HEK293 (cell line): ENCODE results near the gene RSPO1.

Experiments used
- CTCF ChIA-PET: fragments of 350-600 bp; formaldehyde crosslinking; extraction: SDS; loops from one replicate; lab custom pipeline; 2021; ENCODE audit warnings: antibody characterized with exemption; lab: Yijun Ruan, JAX
- POLR2A ChIA-PET: fragments of 300-600 bp; formaldehyde crosslinking; extraction: SDS; loops from one replicate; lab custom pipeline; 2020; ENCODE audit warnings: antibody characterized with exemption, inconsistent platforms; lab: Yijun Ruan, JAX
- H3K27ac ChIP-seq: fragments of 200-500 bp; sonication (Bioruptor generic); 2 replicates; pipeline ENCODE4 v1.5.1; 2014; ENCODE audit warnings: low read depth, low read length, control low read depth, inconsistent platforms; ENCODE audit errors: extremely low read depth
- H3K36me3 ChIP-seq, 2 experiments: fragments of 200-500 bp in 1 of 2; sonication (Bioruptor generic) in 1 of 2; 1 replicate in 1 of 2; 2 replicates in 1 of 2; pipeline ENCODE4 v1.5.1; 2014 to 2017; ENCODE audit warnings: inconsistent platforms in 2 of 2, low read length in 2 of 2; ENCODE audit not compliant: control insufficient read depth in 2 of 2, insufficient read depth in 1 of 2
- H3K4me1 ChIP-seq: fragments of 200-500 bp; sonication (Bioruptor generic); 2 replicates; pipeline ENCODE4 v1.5.1; 2014; ENCODE audit warnings: mild to moderate bottlenecking, low read length, inconsistent platforms; ENCODE audit not compliant: control insufficient read depth, insufficient read depth
- H3K4me3 ChIP-seq: 2 replicates; pipeline ENCODE4 v1.5.1; 2011; ENCODE audit warnings: low read depth, mild to moderate bottlenecking, control low read depth, low read length, moderate library complexity
- H3K9me3 ChIP-seq: fragments of 200-500 bp; sonication (Bioruptor generic); 2 replicates; pipeline ENCODE4 v1.5.1; 2014; ENCODE audit warnings: low read depth, low read length, inconsistent platforms; ENCODE audit not compliant: control insufficient read depth, insufficient read depth
- GLI2 ChIP-seq: fragments of 450-650 bp; formaldehyde crosslinking; IDR thresholded peaks from 2 replicates; pipeline ENCODE4; 2017; ENCODE audit warnings: missing biosample characterization, missing genetic modification characterization, low read depth, borderline replicate concordance
- YY2 ChIP-seq: fragments of 450-650 bp; formaldehyde crosslinking; IDR thresholded peaks from 2 replicates; pipeline ENCODE4 v1.5.1; 2016; ENCODE audit warnings: missing biosample characterization, missing genetic modification characterization
- ZBTB17 ChIP-seq: fragments of 450-650 bp; formaldehyde crosslinking; IDR thresholded peaks from 2 replicates; pipeline ENCODE4 v1.5.1; 2016; ENCODE audit warnings: missing biosample characterization, missing genetic modification characterization
- ZBTB8A ChIP-seq: fragments of 450-650 bp; formaldehyde crosslinking; IDR thresholded peaks from 2 replicates; pipeline ENCODE4 v1.5.1; 2016; ENCODE audit warnings: missing biosample characterization, missing genetic modification characterization
- ZIC2 ChIP-seq: fragments of 450-650 bp; formaldehyde crosslinking; IDR thresholded peaks from 2 replicates; pipeline ENCODE4 v1.5.1; 2016; ENCODE audit warnings: missing biosample characterization, missing genetic modification characterization
- ZNF221 ChIP-seq: fragments of 450-650 bp; formaldehyde crosslinking; IDR thresholded peaks from 2 replicates; pipeline ENCODE4 v1.5.1; 2017; ENCODE audit warnings: missing biosample characterization, missing genetic modification characterization, borderline replicate concordance
- ZNF280D ChIP-seq: fragments of 450-650 bp; formaldehyde crosslinking; IDR thresholded peaks from 2 replicates; pipeline ENCODE4 v1.5.1; 2016; ENCODE audit warnings: missing biosample characterization, missing genetic modification characterization
- ZNF544 ChIP-seq: fragments of 450-650 bp; formaldehyde crosslinking; IDR thresholded peaks from 2 replicates; pipeline ENCODE4 v1.5.0; 2017; ENCODE audit warnings: missing biosample characterization, missing genetic modification characterization
- ZNF585B ChIP-seq: fragments of 450-650 bp; formaldehyde crosslinking; IDR thresholded peaks from 2 replicates; pipeline ENCODE4 v1.5.1; 2016; ENCODE audit warnings: missing biosample characterization, missing genetic modification characterization
- ZNF624 ChIP-seq: fragments of 450-650 bp; formaldehyde crosslinking; IDR thresholded peaks from 2 replicates; pipeline ENCODE4 v1.5.1; 2017; ENCODE audit warnings: missing biosample characterization, missing genetic modification characterization
- ZNF768 ChIP-seq: fragments of 450-650 bp; formaldehyde crosslinking; IDR thresholded peaks from 2 replicates; pipeline ENCODE4 v1.5.1; 2018; ENCODE audit warnings: missing biosample characterization, mild to moderate bottlenecking, missing genetic modification characterization
- ZSCAN4 ChIP-seq: fragments of 450-650 bp; formaldehyde crosslinking; IDR thresholded peaks from 2 replicates; pipeline ENCODE4 v1.5.1; 2017; ENCODE audit warnings: missing biosample characterization, missing genetic modification characterization

Gene RSPO1

GRCh38 chr1:37670133-37670532 is 35.4 kb upstream of the RSPO1 start:
- Histone ChIP-seq H3K4me3 (no peak overlapping the region), H3K9me3 (no peaks in the 10 kb centered on the region), H3K4me1 (no peaks in the 10 kb centered on the region), H3K27ac (no peak overlapping the region), H3K36me3 (no peaks in the 10 kb centered on the region)
- ChIA-PET POLR2A (no interaction called here), CTCF (no interaction called here)
- TF ChIP-seq ZSCAN4 (tag by site-specific recombination) (no peak), ZBTB8A (tag by site-specific recombination) (no peak), GLI2 (tag by site-specific recombination) (no peak), ZBTB17 (tag by site-specific recombination) (peak; percentile 75), ZNF624 (tag by site-specific recombination) (no peak), ZNF221 (tag by site-specific recombination) (no peak)

GRCh38 chr1:37667023-37667671 is 32.5 kb upstream of the RSPO1 start:
- TF ChIP-seq ZNF280D (tag by site-specific recombination) (no peak), YY2 (tag by site-specific recombination) (no peak), ZNF585B (tag by site-specific recombination) (peak; percentile 50), ZIC2 (tag by site-specific recombination) (0 out of 2 replicates have a peak, but pooled peaks have one; percentile 24)
- no peaks in the 10 kb centered on the region for H3K9me3 ChIP-seq
- ChIA-PET CTCF (interaction anchor here (0.6 to 1.0 kb wide), 5 partner anchors 15 to 256 kb away, joined by 3 to 5 read pairs (median 3); no protein-coding TSS in a partner anchor), POLR2A (no interaction called here)
- H3K4me3 ChIP-seq: no peak overlapping the region
- H3K4me1 ChIP-seq: no peaks in the 10 kb centered on the region
- no peak overlapping the region for H3K27ac ChIP-seq
- H3K36me3 ChIP-seq: no peaks in the 10 kb centered on the region

GRCh38 chr1:37666241-37666867 is 31.7 kb upstream of the RSPO1 start:
- ChIA-PET CTCF (interaction anchor here (0.5 to 1.6 kb wide), 4 partner anchors 12 to 255 kb away, joined by 3 to 5 read pairs (median 3); no protein-coding TSS in a partner anchor), POLR2A (no interaction called here)
- TF ChIP-seq ZNF544 (no peak), ZNF768 (tag by site-specific recombination) (0 out of 2 replicates have a peak, but pooled peaks have one; percentile 50)
- no peak overlapping the region for H3K4me3 ChIP-seq
- no peaks in the 10 kb centered on the region for H3K9me3 ChIP-seq
- no peaks in the 10 kb centered on the region for H3K36me3 ChIP-seq
- H3K27ac ChIP-seq: no peak overlapping the region
- no peaks in the 10 kb centered on the region for H3K4me1 ChIP-seq
